CD14-positive monocyte (primary cell): ENCODE data around the gene GALNT6. TPM values are rescaled to one million over a fixed set of nuclear protein-coding genes. Genes with fewer than 3 reads are reported as not detected.

Experiments used
- DNase-seq, 3 donors: peaks; one replicate each; pipeline ENCODE4 v3.0.0-alpha.2; 2011 to 2022
- H2AFZ ChIP-seq: 2 replicates; pipeline ENCODE4 v1.6.0; 2012; ENCODE audit warnings: mild to moderate bottlenecking, low read depth, low read length, inconsistent platforms; ENCODE audit not compliant: insufficient read depth, poor library complexity, severe bottlenecking
- H3K27ac ChIP-seq, 2 donors: 1 replicate in 1 of 2; 2 replicates in 1 of 2; pipeline ENCODE4 v1.5.1; 2012 to 2013; ENCODE audit warnings: low read length in 2 of 2, control low read depth in 1 of 2, inconsistent platforms in 1 of 2, low read depth in 1 of 2, mild to moderate bottlenecking in 1 of 2
- H3K27me3 ChIP-seq, 2 donors: one replicate each; pipeline versions ENCODE4 v1.6.0 to v1.6.1; 2011 to 2013; ENCODE audit warnings: low read length in 2 of 2; ENCODE audit not compliant: control insufficient read depth in 2 of 2, insufficient read depth in 2 of 2
- H3K36me3 ChIP-seq, 2 donors: replicated peaks in 1 of 2; 1 replicate in 1 of 2; 2 replicates in 1 of 2; pipeline versions ENCODE4 v1.5.1 to v1.6.1; 2012 to 2013; ENCODE audit warnings: low read length in 2 of 2, control low read depth in 1 of 2, inconsistent platforms in 1 of 2, mild to moderate bottlenecking in 1 of 2; ENCODE audit not compliant: insufficient read depth in 2 of 2, control insufficient read depth in 1 of 2
- H3K4me1 ChIP-seq, 2 donors: 1 replicate in 1 of 2; 2 replicates in 1 of 2; pipeline versions ENCODE4 v1.5.1 to v1.6.1; 2012 to 2013; ENCODE audit warnings: low read length in 2 of 2, control low read depth in 1 of 2, inconsistent platforms in 1 of 2, mild to moderate bottlenecking in 1 of 2, moderate library complexity in 1 of 2; ENCODE audit not compliant: insufficient read depth in 2 of 2, control insufficient read depth in 1 of 2
- H3K4me2 ChIP-seq: replicated peaks from 2 replicates; pipeline ENCODE3; 2012; ENCODE audit warnings: low read length, moderate library complexity, mild to moderate bottlenecking; ENCODE audit not compliant: poor library complexity, severe bottlenecking; ENCODE audit errors: extremely low read depth
- H3K4me3 ChIP-seq, 3 experiments: fragments of 200-600 bp in 1 of 3; sonication (generic) in 1 of 3; replicated peaks in 1 of 3; 1 replicate in 2 of 3; 2 replicates in 1 of 3; pipeline ENCODE4 v1.5.1; 2011 to 2013; ENCODE audit warnings: low read length in 3 of 3, mild to moderate bottlenecking in 3 of 3, control low read depth in 2 of 3, low read depth in 2 of 3, inconsistent platforms in 1 of 3, moderate library complexity in 1 of 3
- H3K79me2 ChIP-seq: 2 replicates; pipeline ENCODE4 v1.6.0; 2012; ENCODE audit warnings: mild to moderate bottlenecking, control low read depth, inconsistent platforms, low read length, moderate library complexity; ENCODE audit not compliant: insufficient read depth
- H3K9ac ChIP-seq: 2 replicates; pipeline ENCODE4 v1.6.0; 2017; ENCODE audit warnings: low read length, mild to moderate bottlenecking; ENCODE audit not compliant: insufficient read depth, poor library complexity, severe bottlenecking
- H3K9me3 ChIP-seq, 2 donors: replicated peaks in 1 of 2; 1 replicate in 1 of 2; 2 replicates in 1 of 2; pipeline versions ENCODE4 v1.5.1 to v1.6.1; 2012 to 2013; ENCODE audit warnings: low read length in 2 of 2, control low read depth in 1 of 2; ENCODE audit not compliant: control insufficient read depth in 1 of 2, insufficient read depth in 1 of 2
- H4K20me1 ChIP-seq: 2 replicates; pipeline ENCODE4 v1.6.0; 2012; ENCODE audit warnings: mild to moderate bottlenecking, low read length, control low read depth, moderate library complexity; ENCODE audit not compliant: insufficient read depth
- H3K27ac Mint-ChIP-seq, 7 donors: one replicate each; pipeline ENCODE4 v1.8.0; 2020; ENCODE audit warnings: mild to moderate bottlenecking in 7 of 7, mixed read lengths in 7 of 7, moderate library complexity in 6 of 7, inconsistent platforms in 2 of 7
- H3K27me3 Mint-ChIP-seq, 3 donors: one replicate each; pipeline ENCODE4 v1.8.0; 2021 to 2022; ENCODE audit warnings: low read depth in 3 of 3, mild to moderate bottlenecking in 3 of 3, mixed read lengths in 3 of 3, moderate library complexity in 3 of 3, inconsistent platforms in 1 of 3
- H3K36me3 Mint-ChIP-seq, 2 donors: one replicate each; pipeline ENCODE4 v1.8.0; 2020; ENCODE audit warnings: mixed read lengths in 2 of 2, inconsistent platforms in 1 of 2, mild to moderate bottlenecking in 1 of 2
- H3K4me1 Mint-ChIP-seq: one replicate; pipeline ENCODE4 v1.8.0; 2020; ENCODE audit warnings: mild to moderate bottlenecking, mixed read lengths
- H3K4me3 Mint-ChIP-seq, 2 donors: one replicate each; pipeline ENCODE4 v1.8.0; 2020; ENCODE audit warnings: mild to moderate bottlenecking in 2 of 2, mixed read lengths in 2 of 2, moderate library complexity in 1 of 2
- H3K9me3 Mint-ChIP-seq, 7 donors: one replicate each; pipeline ENCODE4 v1.8.0; 2020 to 2022; ENCODE audit warnings: mixed read lengths in 7 of 7, mild to moderate bottlenecking in 6 of 7, moderate library complexity in 6 of 7, inconsistent platforms in 2 of 7
- CTCF ChIP-seq: fragments of 200-600 bp; IDR thresholded peaks from one replicate; pipeline ENCODE4 v1.8.0; 2022; ENCODE audit warnings: antibody characterized with exemption, mild to moderate bottlenecking
- WGBS: methylation state at CpG from one replicate; pipeline ENCODE4 v1.1.5; 2013; ENCODE audit warnings: missing lambda C conversion rate; ENCODE audit not compliant: insufficient coverage; 5-methylcytosine and 5-hydroxymethylcytosine counted together
- intact Hi-C, 2 donors: fragments of 100-400 bp; cut with micrococcal nuclease; formaldehyde crosslinking; loops; one replicate each; pipeline versions ENCODE4 v1.15.0 to v1.15.1; 2023
- polyA plus RNA-seq, 3 donors: library from polyadenylated mRNA; depleted of rRNA in 1 of 3; unstranded in 2 of 3; stranded (reverse) in 1 of 3; fragments of 300-500 nt in 2 of 3; fragments of >200 nt in 1 of 3; fragmentation: Illumina TruSeq in 2 of 3; gene quantifications; 1 replicate in 2 of 3; 2 replicates in 1 of 3; pipeline ENCODE4 v1.2.3, GENCODE V29; 2012 to 2021

The GALNT6 gene
- polyA plus RNA-seq, 3 donors = 3.2 to 12.9 (median 10.4) TPM

GRCh38 chr12:51437431-51437830 is 46.2 kb upstream of the GALNT6 start:
- Mint-ChIP-seq H3K4me3 (no peak overlapping the region), H3K9me3 (peaks cover 0 to 4% (median 0%) of the 10 kb centered on the region in 7 donors), H3K36me3 (no peaks in the 10 kb centered on the region), H3K4me1 (peaks cover 4% of the 10 kb centered on the region), H3K27ac (no peak overlapping the region), H3K27me3 (peaks cover 0 to 3% (median 1%) of the 10 kb centered on the region in 3 donors)
- DNase-seq = no peak
- intact Hi-C loops = no loop called here
- TF ChIP-seq CTCF = no peak
- WGBS = no CpG with 5 or more reads among the region's 1 CpG
- Histone ChIP-seq H4K20me1 (no peaks in the 10 kb centered on the region), H3K9me3 (no peaks in the 10 kb centered on the region), H3K27me3 (no peaks in the 10 kb centered on the region), H3K4me3 (no peak overlapping the region), H3K27ac (no peak overlapping the region), H3K9ac (no peak overlapping the region), H2AFZ (no peak overlapping the region), H3K36me3 (no peaks in the 10 kb centered on the region), H3K79me2 (no peaks in the 10 kb centered on the region), H3K4me2 (no peak overlapping the region), H3K4me1 (peaks cover 0 to 6% of the 10 kb centered on the region in 2 donors)

GRCh38 chr12:51434305-51434704 is 43.1 kb upstream of the GALNT6 start:
- H3K27ac ChIP-seq = no peak overlapping the region
- H3K27me3 ChIP-seq = no peaks in the 10 kb centered on the region
- WGBS = no CpG with 5 or more reads among the region's 1 CpG
- H4K20me1 ChIP-seq = no peaks in the 10 kb centered on the region
- no peak for TF ChIP-seq CTCF
- H3K9me3 ChIP-seq = no peaks in the 10 kb centered on the region
- intact Hi-C loops = no loop called here
- no peak overlapping the region for H2AFZ ChIP-seq
- DNase-seq = no peak
- H3K4me3 ChIP-seq = no peak overlapping the region
- Mint-ChIP-seq H3K4me1 (peaks cover 3% of the 10 kb centered on the region), H3K27ac (no peak overlapping the region), H3K9me3 (peaks cover 0 to 4% (median 0%) of the 10 kb centered on the region in 7 donors), H3K27me3 (peaks cover 0 to 6% (median 1%) of the 10 kb centered on the region in 3 donors), H3K36me3 (no peaks in the 10 kb centered on the region), H3K4me3 (no peak overlapping the region)
- H3K79me2 ChIP-seq = no peaks in the 10 kb centered on the region
- H3K9ac ChIP-seq = no peak overlapping the region
- no peak overlapping the region for H3K4me2 ChIP-seq
- no peaks in the 10 kb centered on the region for H3K36me3 ChIP-seq
- peaks cover 0 to 6% of the 10 kb centered on the region in 2 donors for H3K4me1 ChIP-seq
